Neural progenitor cell (in vitro differentiated cells): Measurements from ENCODE around the gene KITLG.

Source experiments
- CTCF ChIP-seq: fragments of 200-600 bp; sonication (generic); IDR thresholded peaks from 2 replicates; pipeline ENCODE4 v1.5.1; 2017; ENCODE audit warnings: antibody characterized with exemption, mild to moderate bottlenecking
- EZH2 ChIP-seq: fragments of 200-600 bp; sonication (generic); IDR thresholded peaks from 2 replicates; pipeline ENCODE4 v1.6.1; 2017; ENCODE audit warnings: antibody characterized with exemption, mild to moderate bottlenecking, moderate library complexity

DNA sequence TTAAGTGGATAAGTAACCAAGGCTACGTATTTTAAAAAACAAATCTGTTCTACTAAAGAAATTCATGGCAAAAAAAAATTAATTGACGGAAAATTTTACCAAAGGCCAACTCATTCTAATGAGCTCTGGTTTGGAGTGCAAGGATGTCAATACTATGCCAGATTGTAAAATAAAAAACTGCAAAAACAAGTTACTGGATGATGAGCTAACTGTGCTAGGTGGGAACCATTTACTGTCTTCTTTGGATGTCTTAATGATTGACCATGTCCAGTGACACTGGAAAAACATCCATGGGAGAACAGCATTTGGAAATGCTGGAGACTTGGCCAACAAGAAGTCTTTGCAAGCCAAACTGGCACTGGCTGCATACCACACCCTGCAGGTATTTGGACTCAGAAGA lies 41.6 kb downstream of the KITLG start:
- TF ChIP-seq CTCF (no peak), EZH2 (no peak)
